SK-N-SH (cell line): Measurements from ENCODE around the gene AVPR2. TPM values are rescaled to one million over a fixed set of nuclear protein-coding genes. Genes with fewer than 3 reads are reported as not detected.

Experiments used
- CTCF ChIA-PET: fragments of 300-600, 350-600 bp; formaldehyde crosslinking; extraction: SDS; loops from one replicate; lab custom pipeline; 2021; lab: Yijun Ruan, JAX
- POLR2A ChIA-PET: fragments of 350-600 bp; sonication (Branson Sonifier 250); formaldehyde crosslinking; extraction: SDS; loops from one replicate; lab custom pipeline; 2020; ENCODE audit warnings: antibody characterized with exemption, inconsistent platforms; lab: Yijun Ruan, JAX
- DNase-seq: peaks from one replicate; pipeline ENCODE4 v3.0.0; 2012
- H2AFZ ChIP-seq: fragments of 200-600 bp; sonication (generic); 2 replicates; pipeline ENCODE4 v1.8.1; 2016; ENCODE audit warnings: antibody characterized with exemption, mild to moderate bottlenecking, low read depth
- H3F3A ChIP-seq: fragments of 200-600 bp; sonication (generic); replicated peaks from 2 replicates; pipeline ENCODE3; 2016; ENCODE audit warnings: antibody characterized with exemption, mild to moderate bottlenecking; ENCODE audit not compliant: insufficient read depth
- H3K27ac ChIP-seq, 2 experiments: fragments of 200-500 bp in 1 of 2; fragments of 200-600 bp in 1 of 2; sonication (Bioruptor generic) in 1 of 2; sonication (generic), shearing (Covaris generic) in 1 of 2; 2 replicates each; pipeline versions ENCODE4 v1.5.1 to v1.6.1; 2014 to 2016; ENCODE audit warnings: low read depth in 2 of 2, inconsistent platforms in 1 of 2, low read length in 1 of 2, mild to moderate bottlenecking in 1 of 2, mixed read lengths in 1 of 2
- H3K27me3 ChIP-seq: fragments of 200-600 bp; sonication (generic), shearing (Covaris generic); 2 replicates; pipeline ENCODE4 v1.6.1; 2016; ENCODE audit warnings: mixed run types; ENCODE audit not compliant: insufficient read depth
- H3K36me3 ChIP-seq, 2 experiments: fragments of 200-500 bp in 1 of 2; fragments of 200-600 bp in 1 of 2; sonication (Bioruptor generic) in 1 of 2; sonication (generic) in 1 of 2; replicated peaks in 1 of 2; 2 replicates each; pipeline versions ENCODE3 to v1.5.1; 2014 to 2016; ENCODE audit warnings: low read length in 1 of 2, mild to moderate bottlenecking in 1 of 2; ENCODE audit not compliant: insufficient read depth in 2 of 2, control insufficient read depth in 1 of 2
- H3K4me1 ChIP-seq, 2 experiments: fragments of 200-500 bp in 1 of 2; fragments of 200-600 bp in 1 of 2; sonication (Bioruptor generic) in 1 of 2; sonication (generic), shearing (Covaris generic) in 1 of 2; 2 replicates each; pipeline versions ENCODE4 v1.5.1 to v1.6.1; 2014 to 2016; ENCODE audit warnings: low read depth in 1 of 2, low read length in 1 of 2, mixed run types in 1 of 2; ENCODE audit not compliant: insufficient read depth in 2 of 2, control insufficient read depth in 1 of 2
- H3K4me2 ChIP-seq: fragments of 200-600 bp; sonication (generic), shearing (Covaris generic); 2 replicates; pipeline ENCODE4 v1.6.1; 2017; ENCODE audit warnings: mixed run types
- H3K4me3 ChIP-seq, 2 experiments: fragments of 200-500 bp in 1 of 2; fragments of 200-600 bp in 1 of 2; sonication (Bioruptor generic) in 1 of 2; sonication (generic), shearing (Covaris generic) in 1 of 2; 2 replicates each; pipeline versions ENCODE4 v1.5.1 to v1.8.1; 2014 to 2016; ENCODE audit warnings: low read depth in 2 of 2, inconsistent platforms in 1 of 2, low read length in 1 of 2, mild to moderate bottlenecking in 1 of 2, mixed read lengths in 1 of 2, moderate library complexity in 1 of 2
- H3K79me2 ChIP-seq: fragments of 200-600 bp; sonication (generic); 2 replicates; pipeline ENCODE4 v1.8.1; 2017; ENCODE audit warnings: mild to moderate bottlenecking; ENCODE audit not compliant: insufficient read depth
- H3K9ac ChIP-seq: fragments of 200-600 bp; sonication (generic); 2 replicates; pipeline ENCODE4 v1.6.1; 2017; ENCODE audit warnings: mixed run types
- H3K9me2 ChIP-seq: fragments of 200-600 bp; sonication (generic); 2 replicates; pipeline ENCODE4 v1.6.1; 2017; ENCODE audit warnings: mixed run types
- H3K9me3 ChIP-seq: fragments of 200-600 bp; sonication (generic); 2 replicates; pipeline ENCODE4 v1.6.1; 2017; ENCODE audit warnings: mixed run types, mild to moderate bottlenecking, moderate library complexity
- H4K20me1 ChIP-seq: fragments of 200-600 bp; sonication (generic); 2 replicates; pipeline ENCODE4 v1.6.1; 2017; ENCODE audit warnings: mild to moderate bottlenecking, mixed run types; ENCODE audit not compliant: insufficient read depth
- GABPA ChIP-seq: IDR thresholded peaks from 2 replicates; pipeline ENCODE4 v1.4.0; 2012; ENCODE audit warnings: low read depth, mild to moderate bottlenecking
- MEF2A ChIP-seq: IDR thresholded peaks from 2 replicates; pipeline ENCODE4 v1.4.0; 2012; ENCODE audit warnings: low read depth, borderline replicate concordance
- PBX3 ChIP-seq: IDR thresholded peaks from 2 replicates; pipeline ENCODE4; 2012
- RCOR1 ChIP-seq: fragments of 150-350 bp; IDR thresholded peaks from 2 replicates; pipeline ENCODE4 v1.6.1; 2017; ENCODE audit warnings: antibody characterized with exemption, low read length
- REST ChIP-seq: IDR thresholded peaks from 2 replicates; pipeline ENCODE4 v1.6.1; 2012; ENCODE audit warnings: mild to moderate bottlenecking, low read depth, low read length, moderate library complexity
- ZBTB33 ChIP-seq: IDR thresholded peaks from 2 replicates; pipeline ENCODE4 v1.4.0; 2012; ENCODE audit warnings: low read depth, borderline replicate concordance
- WGBS: methylation state at CpG from one replicate; pipeline ENCODE4 v1.1.6; 2017; ENCODE audit warnings: low lambda C conversion rate; 5-methylcytosine and 5-hydroxymethylcytosine counted together
- polyA plus RNA-seq, 3 experiments: library from polyadenylated mRNA; depleted of rRNA; stranded (reverse); fragments of >200 nt; gene quantifications; 2 replicates each; pipeline ENCODE4 v1.2.3, GENCODE V29; 2012

The AVPR2 gene
- polyA plus RNA-seq, 1 of the 3 experiments (the other 2 are of a cell fraction): not detected

- H3K9ac ChIP-seq: no peak overlapping the region
- no peaks in the 10 kb centered on the region for H3K36me3 ChIP-seq
- no peak overlapping the region for H3K27ac ChIP-seq
- peaks cover 0 to 3% of the 10 kb centered on the region in 2 experiments; a peak in 1 of 4 replicates for H3K4me1 ChIP-seq
- H3K9me3 ChIP-seq: no peaks in the 10 kb centered on the region
- H2AFZ ChIP-seq: no peak overlapping the region
- H3K9me2 ChIP-seq: no peaks in the 10 kb centered on the region
- H3K4me3 ChIP-seq: no peak overlapping the region
- peaks cover 76% of the 10 kb centered on the region for H3K27me3 ChIP-seq
- no peaks in the 10 kb centered on the region; the same call in 1 of the 2 replicates for H4K20me1 ChIP-seq
- CTCF ChIA-PET: interaction anchor here (0.8 to 9.3 kb wide), 10 partner anchors 10 to 969 kb away, joined by 3 to 130 read pairs (median 4); partner anchors contain the start of genes ARHGAP4, IDH3G, PLXNB3 and SSR4
- DNase-seq: no peak
- TF ChIP-seq ZBTB33: no peak
- POLR2A ChIA-PET: interaction anchor here (1.0 to 2.0 kb wide), 2 partner anchors 11 to 16 kb away, joined by 3 to 9 read pairs; partner anchors contain the start of gene ARHGAP4
- H3F3A ChIP-seq: no peaks in the 10 kb centered on the region
- H3K79me2 ChIP-seq: no peaks in the 10 kb centered on the region
- WGBS: 20% methylated on average over 1 of the region's 22 CpGs
- H3K4me2 ChIP-seq: no peak overlapping the region
Measured at GRCh38 chrX:153910446-153910845, 6.0 kb downstream of the AVPR2 start.

- TF ChIP-seq GABPA: no peak
- TF ChIP-seq RCOR1: no peak
- no peak for TF ChIP-seq MEF2A
- TF ChIP-seq PBX3: no peak
- no peak for TF ChIP-seq REST
- H3K9ac ChIP-seq: no peak overlapping the region
- ChIA-PET CTCF (interaction anchor here (1.0 to 9.3 kb wide), 8 partner anchors 11 to 148 kb away, joined by 3 to 130 read pairs (median 5); partner anchors contain the start of genes ARHGAP4 and PLXNB3), POLR2A (interaction anchor here (0.8 to 2.0 kb wide), 2 partner anchors 10 to 11 kb away, joined by 4 to 9 read pairs; no protein-coding TSS in a partner anchor)
- 38% methylated on average over 6 of the region's 6 CpGs for WGBS
- no peaks in the 10 kb centered on the region for H3K79me2 ChIP-seq
- H3K4me2 ChIP-seq: no peak overlapping the region
- H3K27ac ChIP-seq: no peak overlapping the region
- DNase-seq: no peak
- H3K4me1 ChIP-seq: no peaks in the 10 kb centered on the region; a peak in 1 of 4 replicates
- no peaks in the 10 kb centered on the region for H3K36me3 ChIP-seq
- H3K27me3 ChIP-seq: peaks cover 63% of the 10 kb centered on the region
- no peaks in the 10 kb centered on the region for H3K9me2 ChIP-seq
- no peaks in the 10 kb centered on the region; the same call in 1 of the 2 replicates for H4K20me1 ChIP-seq
- H2AFZ ChIP-seq: no peak overlapping the region
- H3K4me3 ChIP-seq: no peak overlapping the region
- no peaks in the 10 kb centered on the region for H3F3A ChIP-seq
- no peaks in the 10 kb centered on the region for H3K9me3 ChIP-seq
Measured at GRCh38 chrX:153911798-153912197, 7.3 kb downstream of the AVPR2 start.
